HUES6 (cell line): ENCODE results near the gene BRWD1.

Experiments
- H3K27ac ChIP-seq: 2 replicates; pipeline ENCODE4 v1.7.0; 2013; ENCODE audit warnings: low read depth, mild to moderate bottlenecking, low read length, inconsistent platforms
- H3K27me3 ChIP-seq: 2 replicates; pipeline ENCODE4 v1.6.1; 2013; ENCODE audit warnings: low read length; ENCODE audit not compliant: control insufficient read depth, insufficient read depth
- H3K36me3 ChIP-seq: 2 replicates; pipeline ENCODE4 v1.6.1; 2013; ENCODE audit warnings: low read length; ENCODE audit not compliant: control insufficient read depth, insufficient read depth
- H3K4me1 ChIP-seq: 2 replicates; pipeline ENCODE4 v1.6.1; 2013; ENCODE audit warnings: low read length; ENCODE audit not compliant: control insufficient read depth, insufficient read depth
- H3K4me3 ChIP-seq: 2 replicates; pipeline ENCODE4 v1.5.1; 2013; ENCODE audit warnings: low read depth, low read length
- H3K9ac ChIP-seq: one replicate; pipeline ENCODE4 v1.6.1; 2013; ENCODE audit warnings: mild to moderate bottlenecking, low read length
- H3K9me3 ChIP-seq: 2 replicates; pipeline ENCODE4 v1.6.1; 2013; ENCODE audit warnings: low read depth, low read length; ENCODE audit not compliant: control insufficient read depth, insufficient read depth

BRWD1 gene

GRCh38 chr21:39327727-39328126 lies 14.3 kb upstream of the BRWD1 start:
- H3K9me3 ChIP-seq: no peaks in the 10 kb centered on the region
- H3K27ac ChIP-seq: no peak overlapping the region
- H3K9ac ChIP-seq: no peak overlapping the region
- no peaks in the 10 kb centered on the region for H3K27me3 ChIP-seq
- no peaks in the 10 kb centered on the region for H3K36me3 ChIP-seq
- H3K4me1 ChIP-seq: peaks cover 13% of the 10 kb centered on the region
- H3K4me3 ChIP-seq: no peak overlapping the region

GRCh38 chr21:39326607-39327307 lies 13.3 kb upstream of the BRWD1 start:
- Histone ChIP-seq H3K9ac (no peak overlapping the region), H3K27ac (no peak overlapping the region), H3K36me3 (no peaks in the 10 kb centered on the region), H3K9me3 (no peaks in the 10 kb centered on the region), H3K4me1 (peaks cover 8% of the 10 kb centered on the region), H3K27me3 (no peaks in the 10 kb centered on the region), H3K4me3 (no peak overlapping the region)

- Histone ChIP-seq H3K4me1 (peaks cover 6% of the 10 kb centered on the region; the same call in 1 of the 2 replicates), H3K36me3 (no peaks in the 10 kb centered on the region), H3K4me3 (no peak overlapping the region)
These were observed 12.0 kb upstream of the BRWD1 start for GRCh38 chr21:39325458-39325857.

GRCh38 chr21:39321424-39321823 lies 8.0 kb upstream of the BRWD1 start:
- Histone ChIP-seq H3K4me1 (peaks cover 4% of the 10 kb centered on the region; the same call in 1 of the 2 replicates), H3K9me3 (no peaks in the 10 kb centered on the region), H3K9ac (no peak overlapping the region), H3K27me3 (no peaks in the 10 kb centered on the region), H3K27ac (no peak overlapping the region), H3K4me3 (no peak overlapping the region), H3K36me3 (no peaks in the 10 kb centered on the region)

More at GRCh38 chr21:39325458-39325857, 12.0 kb upstream of the BRWD1 start:
- Histone ChIP-seq H3K9ac (no peak overlapping the region), H3K27me3 (no peaks in the 10 kb centered on the region), H3K9me3 (no peaks in the 10 kb centered on the region), H3K27ac (no peak overlapping the region)

- Histone ChIP-seq H3K9ac (no peak overlapping the region), H3K4me1 (peaks cover 4% of the 10 kb centered on the region; the same call in 1 of the 2 replicates), H3K4me3 (no peak overlapping the region), H3K36me3 (no peaks in the 10 kb centered on the region), H3K27ac (no peak overlapping the region), H3K9me3 (no peaks in the 10 kb centered on the region), H3K27me3 (no peaks in the 10 kb centered on the region)
These were observed 6.4 kb upstream of the BRWD1 start for GRCh38 chr21:39319814-39320332.

- H3K9me3 ChIP-seq: no peaks in the 10 kb centered on the region
- H3K4me1 ChIP-seq: peaks cover 9% of the 10 kb centered on the region
- H3K4me3 ChIP-seq: no peak overlapping the region
- H3K9ac ChIP-seq: no peak overlapping the region
- H3K36me3 ChIP-seq: no peaks in the 10 kb centered on the region
- H3K27ac ChIP-seq: no peak overlapping the region
- no peaks in the 10 kb centered on the region for H3K27me3 ChIP-seq
These were observed 5.9 kb upstream of the BRWD1 start for GRCh38 chr21:39319251-39319756.

- H3K4me3 ChIP-seq: no peak overlapping the region
These were observed 4.9 kb upstream of the BRWD1 start for GRCh38 chr21:39318091-39318959.

GRCh38 chr21:39317134-39318090 lies 4.0 kb upstream of the BRWD1 start:
- Histone ChIP-seq H3K9me3 (no peaks in the 10 kb centered on the region), H3K9ac (no peak overlapping the region), H3K4me1 (peaks cover 9% of the 10 kb centered on the region), H3K4me3 (no peak overlapping the region), H3K27me3 (no peaks in the 10 kb centered on the region), H3K27ac (no peak overlapping the region), H3K36me3 (no peaks in the 10 kb centered on the region)

More at GRCh38 chr21:39318091-39318959, 4.9 kb upstream of the BRWD1 start:
- Histone ChIP-seq H3K9me3 (no peaks in the 10 kb centered on the region), H3K9ac (no peak overlapping the region), H3K27me3 (no peaks in the 10 kb centered on the region), H3K36me3 (no peaks in the 10 kb centered on the region), H3K27ac (no peak overlapping the region), H3K4me1 (peaks cover 9% of the 10 kb centered on the region)

GRCh38 chr21:39316729-39317128 lies 3.3 kb upstream of the BRWD1 start:
- peaks cover 2% of the 10 kb centered on the region; the same call in 1 of the 2 replicates for H3K36me3 ChIP-seq
- H3K27me3 ChIP-seq: no peaks in the 10 kb centered on the region
- no peak overlapping the region for H3K9ac ChIP-seq
- peaks cover 14% of the 10 kb centered on the region for H3K4me1 ChIP-seq
- H3K9me3 ChIP-seq: no peaks in the 10 kb centered on the region
- H3K27ac ChIP-seq: no peak overlapping the region
- H3K4me3 ChIP-seq: no peak overlapping the region
